NT2/D1 (cell line): ENCODE measurements around the gene FETUB.
"Not testable (repeated sequence)": the region's sequence is repeated elsewhere in the genome, so short reads cannot be mapped to it uniquely, and the experiment has no call there.

Experiments
- DNase-seq: peaks from one replicate; pipeline ENCODE4 v3.0.0-alpha.2; 2011; ENCODE audit warnings: low read depth, low spot score
- H3K27me3 ChIP-seq: 2 replicates; pipeline ENCODE4 v1.6.0; 2011; ENCODE audit warnings: mild to moderate bottlenecking; ENCODE audit not compliant: insufficient read length, insufficient read depth
- H3K36me3 ChIP-seq: 2 replicates; pipeline ENCODE4 v1.6.1; 2011; ENCODE audit warnings: mild to moderate bottlenecking, low read length, mixed read lengths; ENCODE audit not compliant: insufficient read depth, insufficient read length
- H3K4me1 ChIP-seq: 2 replicates; pipeline ENCODE4 v1.5.1; 2011; ENCODE audit not compliant: insufficient read depth, insufficient read length
- H3K4me3 ChIP-seq: 2 replicates; pipeline ENCODE4 v1.5.1; 2011; ENCODE audit warnings: low read depth; ENCODE audit not compliant: insufficient read length
- H3K9ac ChIP-seq: 2 replicates; pipeline ENCODE4 v1.6.0; 2011; ENCODE audit warnings: low read depth; ENCODE audit not compliant: insufficient read length
- H3K9me3 ChIP-seq: 2 replicates; pipeline ENCODE4 v1.5.1; 2011; ENCODE audit warnings: mild to moderate bottlenecking, low read length; ENCODE audit not compliant: insufficient read depth
- SUZ12 ChIP-seq: IDR thresholded peaks from 2 replicates; pipeline ENCODE4 v1.6.1; 2011; ENCODE audit not compliant: insufficient read length, insufficient read depth; ENCODE audit errors: extremely low read depth
- YY1 ChIP-seq: IDR thresholded peaks from 2 replicates; pipeline ENCODE4 v1.6.1; 2011; ENCODE audit not compliant: insufficient read length, insufficient read depth
- ZNF274 ChIP-seq: IDR thresholded peaks from 2 replicates; pipeline ENCODE4 v1.6.1; 2011; ENCODE audit warnings: mild to moderate bottlenecking, low read depth, low read length

Gene FETUB

GRCh38 chr3:186687120-186687651 is 47.0 kb downstream of the FETUB start:
- no peak overlapping the region for H3K4me3 ChIP-seq
- DNase-seq: no peak
- H3K9ac ChIP-seq: no peak overlapping the region
- TF ChIP-seq SUZ12 (no peak), YY1 (no peak), ZNF274 (no peak)
- H3K9me3 ChIP-seq: peaks cover 13% of the 10 kb centered on the region; the same call in 1 of the 2 replicates
- H3K27me3 ChIP-seq: no peaks in the 10 kb centered on the region
- no peaks in the 10 kb centered on the region for H3K36me3 ChIP-seq
- H3K4me1 ChIP-seq: no peaks in the 10 kb centered on the region

GRCh38 chr3:186690304-186690703 is 50.1 kb downstream of the FETUB start:
- H3K36me3 ChIP-seq, H3K4me1 ChIP-seq, H3K4me3 ChIP-seq, DNase-seq, H3K9ac ChIP-seq, H3K9me3 ChIP-seq, H3K27me3 ChIP-seq: not testable (repeated sequence)

- H3K36me3 ChIP-seq: no peaks in the 10 kb centered on the region
- TF ChIP-seq ZNF274 (no peak), YY1 (no peak), SUZ12 (no peak)
- H3K9me3 ChIP-seq: no peaks in the 10 kb centered on the region
- no peaks in the 10 kb centered on the region for H3K27me3 ChIP-seq
- no peak for DNase-seq
- no peak overlapping the region for H3K9ac ChIP-seq
- no peak overlapping the region for H3K4me3 ChIP-seq
- H3K4me1 ChIP-seq: no peaks in the 10 kb centered on the region
Measured at GRCh38 chr3:186691676-186692075, 51.5 kb downstream of the FETUB start.

- no peaks in the 10 kb centered on the region for H3K4me1 ChIP-seq
- no peak overlapping the region for H3K4me3 ChIP-seq
- H3K9ac ChIP-seq: no peak overlapping the region
- H3K36me3 ChIP-seq: no peaks in the 10 kb centered on the region
- no peak for DNase-seq
- no peak for TF ChIP-seq SUZ12
- TF ChIP-seq YY1: no peak
- no peak for TF ChIP-seq ZNF274
- no peaks in the 10 kb centered on the region for H3K9me3 ChIP-seq
- no peaks in the 10 kb centered on the region for H3K27me3 ChIP-seq
Measured at GRCh38 chr3:186693843-186694242, 53.6 kb downstream of the FETUB start.

GRCh38 chr3:186694288-186695032 is 54.3 kb downstream of the FETUB start:
- no peak for DNase-seq
- Histone ChIP-seq H3K36me3 (no peaks in the 10 kb centered on the region), H3K4me1 (no peaks in the 10 kb centered on the region), H3K9me3 (no peaks in the 10 kb centered on the region), H3K27me3 (no peaks in the 10 kb centered on the region), H3K9ac (no peak overlapping the region), H3K4me3 (no peak overlapping the region)
- TF ChIP-seq YY1: no peak

- Histone ChIP-seq H3K4me3 (no peak overlapping the region), H3K9me3 (no peaks in the 10 kb centered on the region), H3K4me1 (no peaks in the 10 kb centered on the region), H3K27me3 (no peaks in the 10 kb centered on the region), H3K9ac (no peak overlapping the region), H3K36me3 (no peaks in the 10 kb centered on the region)
- TF ChIP-seq ZNF274 (no peak), YY1 (no peak), SUZ12 (no peak)
- no peak for DNase-seq
Measured at GRCh38 chr3:186696522-186696921, 56.3 kb downstream of the FETUB start.

GRCh38 chr3:186697510-186697909 is 57.3 kb downstream of the FETUB start:
- Histone ChIP-seq H3K4me3 (no peak overlapping the region), H3K9ac (no peak overlapping the region), H3K27me3 (no peaks in the 10 kb centered on the region), H3K4me1 (no peaks in the 10 kb centered on the region), H3K9me3 (no peaks in the 10 kb centered on the region), H3K36me3 (no peaks in the 10 kb centered on the region)
- TF ChIP-seq YY1 (no peak), ZNF274 (no peak), SUZ12 (no peak)
- DNase-seq: no peak
